GM21737 (cell line): ENCODE results near the gene HRH3.

Source experiments
- ATAC-seq: cut with Tn5 transposase; IDR thresholded peaks from one replicate; pipeline ENCODE4 v1.9.1; 2021; ENCODE audit warnings: mild to moderate bottlenecking, moderate library complexity; ENCODE audit not compliant: unreplicated experiment

HRH3 gene

DNA sequence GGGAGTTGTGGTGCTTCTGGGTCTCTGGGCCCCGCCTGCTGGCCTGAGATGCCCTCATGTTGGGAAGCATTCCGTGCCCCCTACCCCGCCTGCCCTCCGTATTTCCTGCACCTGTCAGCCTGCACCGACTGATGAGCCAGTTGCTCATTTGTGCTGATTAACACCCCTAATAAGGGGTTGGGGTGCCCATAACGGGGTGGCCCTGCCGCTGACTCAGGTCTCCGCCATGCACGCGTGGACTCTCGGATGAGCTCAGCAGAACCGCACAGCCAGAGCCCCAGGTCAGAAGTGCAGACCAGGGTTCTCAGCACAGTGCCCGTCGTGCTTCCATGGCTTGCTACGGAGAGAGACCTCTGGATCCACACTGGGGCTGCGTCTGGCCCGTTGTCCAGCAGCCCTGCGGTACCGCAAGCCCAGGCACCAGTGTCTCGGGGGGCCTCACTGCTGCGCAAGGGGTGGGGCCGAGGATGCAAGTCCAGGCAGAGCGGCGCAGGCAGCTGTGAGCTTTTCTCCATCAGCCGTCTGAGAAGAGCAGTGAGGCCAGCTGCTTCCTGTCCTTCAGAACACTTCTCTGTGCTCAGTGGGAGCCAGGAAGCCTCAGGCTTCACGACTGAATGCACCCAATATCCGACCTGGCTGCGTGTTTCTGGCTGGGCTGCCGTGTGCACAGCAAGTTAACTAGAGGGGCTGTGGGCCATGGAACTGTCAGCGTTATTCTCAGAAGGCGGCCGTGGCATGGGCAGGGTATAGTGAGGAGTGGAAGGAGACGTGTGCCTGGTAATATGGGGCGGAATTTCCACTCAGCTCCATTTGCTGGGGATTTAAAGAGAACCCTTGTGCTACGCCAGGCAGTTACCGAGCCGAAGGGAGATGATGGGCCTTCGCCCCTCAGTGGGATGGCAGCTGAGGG is 18.6 kb downstream of the HRH3 start:
- ATAC-seq: peak; percentile 66

DNA sequence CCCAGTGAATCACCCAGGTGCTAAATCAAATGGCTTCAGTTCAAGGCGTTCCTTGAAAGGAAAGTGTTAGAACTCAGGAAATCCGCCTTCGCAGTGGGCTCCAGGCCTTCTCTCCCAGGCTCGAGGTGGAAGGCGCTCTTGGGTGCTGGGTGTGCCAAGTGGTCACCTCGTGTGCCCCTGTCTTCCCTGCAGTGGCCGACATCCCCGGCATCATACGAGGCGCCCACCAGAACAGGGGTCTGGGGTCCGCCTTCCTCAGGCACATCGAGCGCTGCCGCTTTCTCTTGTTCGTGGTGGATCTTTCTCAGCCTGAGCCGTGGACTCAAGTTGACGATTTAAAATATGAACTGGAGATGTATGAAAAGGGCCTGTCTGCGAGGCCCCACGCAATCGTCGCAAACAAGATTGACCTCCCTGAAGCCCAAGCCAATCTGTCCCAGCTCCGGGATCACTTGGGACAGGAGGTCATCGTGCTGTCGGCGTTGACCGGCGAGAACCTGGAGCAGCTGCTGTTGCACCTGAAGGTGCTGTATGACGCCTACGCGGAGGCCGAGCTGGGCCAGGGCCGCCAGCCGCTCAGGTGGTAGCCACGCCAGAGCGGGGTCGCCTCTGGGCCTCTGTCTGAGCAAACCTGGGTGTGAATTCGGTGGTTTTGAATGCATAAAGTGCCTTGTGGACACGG is 19.4 kb downstream of the HRH3 start:
- no peak for ATAC-seq

DNA sequence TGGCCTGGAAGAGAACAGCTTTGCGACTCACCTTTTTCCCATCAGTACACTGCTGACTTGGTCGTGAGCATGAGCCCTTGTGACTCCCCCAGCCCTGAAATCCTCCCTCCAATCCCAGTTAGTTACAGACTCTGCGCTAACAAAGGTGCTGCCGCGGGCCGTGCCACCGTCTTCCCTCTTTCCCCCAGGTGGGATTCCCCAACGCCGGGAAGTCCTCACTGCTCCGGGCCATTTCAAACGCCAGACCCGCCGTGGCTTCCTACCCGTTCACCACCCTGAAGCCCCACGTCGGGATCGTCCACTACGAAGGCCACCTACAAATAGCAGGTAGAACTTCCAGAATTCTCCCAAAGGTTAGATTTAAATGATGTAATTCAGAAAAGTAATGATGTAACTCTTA is 21.1 kb downstream of the HRH3 start:
- ATAC-seq: no peak

DNA sequence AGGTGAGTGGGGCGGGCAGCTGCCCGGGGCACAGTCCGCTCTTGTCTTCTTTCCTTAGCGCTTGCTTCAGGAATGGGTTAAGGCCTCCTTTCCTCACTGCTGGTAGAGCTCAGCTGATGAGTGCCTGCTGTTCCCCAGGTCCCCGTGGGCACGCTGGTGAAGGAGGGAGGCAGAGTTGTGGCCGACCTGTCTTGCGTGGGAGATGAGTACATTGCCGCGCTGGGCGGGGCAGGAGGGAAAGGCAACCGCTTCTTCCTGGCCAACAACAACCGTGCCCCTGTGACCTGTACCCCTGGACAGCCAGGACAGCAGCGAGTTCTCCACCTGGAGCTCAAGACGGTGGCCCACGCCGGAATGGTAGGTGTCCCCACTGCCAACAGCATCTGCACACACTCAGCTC is 21.6 kb downstream of the HRH3 start:
- no peak for ATAC-seq

DNA sequence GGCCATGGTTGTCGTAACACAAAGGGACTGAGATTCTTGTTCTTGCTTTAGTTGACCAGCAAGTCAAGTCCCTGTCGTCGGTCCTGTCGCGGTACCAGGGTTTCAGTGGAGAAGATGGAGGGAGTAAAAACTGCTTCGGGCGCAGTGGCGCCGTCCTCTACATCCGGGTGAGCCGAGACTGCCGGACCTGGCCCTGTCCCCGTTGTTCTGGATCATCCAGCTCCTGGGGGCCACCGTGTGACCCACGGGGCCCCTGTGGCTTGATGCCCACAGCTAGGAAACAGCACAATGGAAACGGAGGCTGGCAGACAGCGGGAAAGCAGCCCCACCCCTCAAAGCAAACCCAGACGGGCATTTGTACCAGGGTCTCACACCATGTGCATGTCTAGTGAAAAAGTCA is 22.3 kb downstream of the HRH3 start:
- ATAC-seq: no peak

DNA sequence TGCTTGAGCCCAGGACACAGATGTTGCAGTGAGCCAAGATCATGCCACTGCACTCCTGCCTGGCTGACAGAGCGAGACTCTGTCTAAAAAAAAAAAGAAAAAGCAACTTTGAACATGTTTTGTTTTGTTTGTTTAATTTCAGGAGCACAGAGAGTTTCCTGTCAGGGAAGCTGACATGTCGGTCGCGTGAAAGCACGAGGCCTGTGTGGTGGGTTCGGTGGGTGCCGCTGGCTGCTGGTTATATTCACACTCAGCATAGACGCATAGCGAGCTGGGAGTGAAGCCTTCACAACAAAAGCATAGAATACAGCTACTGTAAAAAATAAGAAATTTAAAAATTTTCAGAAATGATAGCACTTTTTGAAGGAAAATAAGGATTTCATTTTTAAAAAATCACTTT is 22.8 kb downstream of the HRH3 start:
- ATAC-seq: no peak

DNA sequence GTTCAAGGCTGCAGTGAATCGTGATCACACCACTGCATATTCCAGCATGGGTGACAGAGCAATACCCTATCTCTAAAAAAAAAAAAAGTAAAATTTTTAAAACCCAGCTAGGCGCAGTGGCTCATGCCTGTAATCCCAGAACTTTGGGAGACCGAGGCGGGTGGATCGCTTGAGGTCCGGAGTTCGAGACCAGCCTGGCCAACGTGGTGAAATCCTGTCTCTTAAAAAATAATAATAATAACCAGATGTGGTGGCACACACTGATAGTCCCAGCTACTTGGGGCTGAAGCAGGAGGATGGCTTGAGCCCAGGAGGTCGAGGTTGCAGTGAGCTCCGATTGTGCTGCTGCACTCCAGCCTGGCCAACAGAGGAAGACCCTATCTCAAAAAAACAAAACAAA is 23.8 kb downstream of the HRH3 start:
- no peak for ATAC-seq

DNA sequence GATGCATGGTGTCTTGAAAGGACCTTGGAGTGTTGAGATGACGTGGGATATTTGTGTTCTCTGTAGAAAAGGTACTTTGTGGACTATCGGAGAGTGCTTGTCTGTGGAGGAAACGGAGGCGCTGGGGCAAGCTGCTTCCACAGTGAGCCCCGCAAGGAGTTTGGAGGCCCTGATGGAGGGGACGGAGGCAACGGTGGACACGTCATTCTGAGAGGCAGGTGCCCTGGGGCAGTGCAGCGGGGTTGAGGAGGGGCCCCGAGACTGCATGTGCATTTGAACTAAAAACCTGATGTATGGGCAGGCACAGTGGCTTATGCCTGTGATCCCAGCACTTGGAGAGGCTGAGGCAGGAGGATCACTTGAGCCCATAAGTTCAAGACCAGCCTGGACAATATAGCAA is 24.3 kb downstream of the HRH3 start:
- ATAC-seq: no peak

DNA sequence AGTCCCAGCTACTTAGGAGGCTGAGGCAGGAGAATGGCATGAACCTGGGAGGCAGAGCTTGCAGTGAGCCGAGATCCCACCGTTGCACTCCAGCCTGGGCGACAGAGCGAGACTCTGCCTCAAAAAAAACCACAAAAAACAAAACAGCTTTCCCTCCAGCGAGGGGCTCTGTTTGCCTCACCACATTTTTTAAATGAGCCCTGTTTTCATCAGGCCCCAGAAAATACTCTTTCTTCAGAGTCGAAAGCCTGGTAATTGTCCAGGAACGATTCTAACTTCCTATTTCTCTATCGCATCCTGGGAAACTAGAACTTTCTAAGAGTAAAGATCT is 25.0 kb downstream of the HRH3 start:
- ATAC-seq: no peak

DNA sequence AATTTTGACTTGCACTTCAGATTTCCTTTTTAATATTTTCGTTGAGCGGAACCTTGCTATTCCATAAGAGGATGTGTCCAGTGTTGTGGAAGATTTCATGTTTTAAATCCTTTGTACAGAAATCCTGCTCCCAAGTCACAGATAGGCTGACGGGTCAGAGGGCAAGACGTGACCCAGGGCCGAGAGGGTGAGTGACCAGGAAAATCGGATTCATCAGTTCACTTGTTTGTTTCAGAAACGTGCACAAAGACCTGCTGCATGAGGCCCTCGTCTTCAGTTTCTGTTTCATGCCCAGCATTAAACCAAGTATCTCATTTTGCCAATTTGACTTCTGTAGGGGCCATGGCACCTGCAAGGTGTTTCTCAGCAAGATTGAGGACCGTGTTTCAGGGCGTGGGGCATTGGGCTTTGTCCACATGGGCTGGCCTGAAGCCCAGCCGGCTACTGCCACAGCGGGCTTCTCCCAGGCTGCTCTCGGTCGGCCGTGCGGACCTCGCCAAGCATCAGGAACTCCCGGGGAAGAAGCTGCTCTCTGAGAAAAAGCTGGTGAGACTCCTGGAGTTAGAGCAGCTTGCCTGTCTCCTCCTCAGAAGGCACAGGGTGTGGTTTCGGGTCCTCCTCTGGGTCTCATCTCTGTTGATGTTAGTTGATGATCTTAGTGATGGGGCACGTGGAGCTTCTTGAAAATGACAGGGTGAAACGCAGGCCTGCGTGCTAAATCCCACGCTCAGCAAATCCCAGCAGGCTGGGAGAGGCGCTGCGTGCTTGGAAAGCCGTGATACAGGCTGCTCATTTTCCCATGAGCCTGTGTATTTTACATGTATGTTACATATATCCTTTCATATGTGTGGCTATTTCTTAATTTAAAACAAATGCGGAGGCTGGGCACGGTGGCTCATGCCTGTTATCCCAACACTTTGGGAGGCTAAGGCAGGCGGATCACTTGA is 26.7 kb downstream of the HRH3 start:
- ATAC-seq: no peak

DNA sequence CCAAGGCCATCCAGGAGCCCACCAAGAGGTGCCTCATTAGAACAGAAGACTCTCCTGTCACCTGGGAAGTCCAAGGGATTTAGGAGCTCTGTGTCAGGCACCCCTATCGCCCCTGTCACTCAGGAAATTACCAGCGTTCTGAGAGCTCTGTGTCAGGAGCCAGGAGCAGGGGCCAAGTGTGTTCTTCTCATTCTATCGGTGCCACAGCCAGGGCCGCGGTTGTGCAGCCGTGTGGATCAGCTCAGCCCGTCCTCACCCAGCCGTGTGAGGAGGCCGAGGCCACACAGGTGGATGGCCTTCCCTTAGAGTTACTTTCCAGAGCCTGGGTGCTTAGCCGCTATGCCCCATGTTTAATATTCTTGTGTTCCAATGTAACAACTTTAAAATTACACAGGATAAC is 27.4 kb downstream of the HRH3 start:
- no peak for ATAC-seq

DNA sequence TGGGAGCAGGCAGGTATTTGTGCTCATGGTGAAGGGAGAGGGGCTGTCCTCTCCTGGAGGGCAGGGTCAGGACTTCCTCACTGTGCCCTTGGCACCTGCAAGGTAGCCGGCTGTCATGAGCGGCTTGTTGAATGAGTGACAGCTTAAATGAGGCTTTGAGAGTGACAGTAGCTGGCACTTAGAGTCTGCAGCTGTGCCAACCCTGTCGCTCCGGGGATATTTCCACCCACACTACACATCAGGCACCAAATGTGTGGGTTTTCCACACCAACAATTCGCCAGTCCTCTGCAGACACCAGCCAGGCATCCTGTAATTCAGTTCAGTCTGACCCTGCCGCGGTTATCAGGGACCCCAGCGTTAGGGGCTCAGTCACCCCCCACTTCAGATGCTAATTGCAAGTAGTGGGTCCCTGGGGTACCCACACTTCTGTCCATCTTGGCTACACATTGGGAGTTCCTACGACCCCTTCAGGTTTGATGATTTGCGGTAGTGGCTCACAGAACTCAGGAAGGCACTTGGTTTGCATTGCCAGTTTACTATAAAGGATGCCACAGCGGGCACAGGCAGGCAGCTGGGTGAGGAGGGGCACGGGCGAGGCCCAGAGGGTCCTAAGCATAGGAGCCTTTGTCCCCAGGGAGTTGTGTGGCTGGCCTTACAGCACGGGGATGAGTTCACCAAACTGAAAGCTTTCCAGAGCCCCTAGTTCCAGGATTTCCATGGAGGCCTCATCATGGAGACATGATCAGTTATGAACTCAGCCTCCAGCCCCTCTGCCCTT is 28.1 kb downstream of the HRH3 start:
- no peak for ATAC-seq

DNA sequence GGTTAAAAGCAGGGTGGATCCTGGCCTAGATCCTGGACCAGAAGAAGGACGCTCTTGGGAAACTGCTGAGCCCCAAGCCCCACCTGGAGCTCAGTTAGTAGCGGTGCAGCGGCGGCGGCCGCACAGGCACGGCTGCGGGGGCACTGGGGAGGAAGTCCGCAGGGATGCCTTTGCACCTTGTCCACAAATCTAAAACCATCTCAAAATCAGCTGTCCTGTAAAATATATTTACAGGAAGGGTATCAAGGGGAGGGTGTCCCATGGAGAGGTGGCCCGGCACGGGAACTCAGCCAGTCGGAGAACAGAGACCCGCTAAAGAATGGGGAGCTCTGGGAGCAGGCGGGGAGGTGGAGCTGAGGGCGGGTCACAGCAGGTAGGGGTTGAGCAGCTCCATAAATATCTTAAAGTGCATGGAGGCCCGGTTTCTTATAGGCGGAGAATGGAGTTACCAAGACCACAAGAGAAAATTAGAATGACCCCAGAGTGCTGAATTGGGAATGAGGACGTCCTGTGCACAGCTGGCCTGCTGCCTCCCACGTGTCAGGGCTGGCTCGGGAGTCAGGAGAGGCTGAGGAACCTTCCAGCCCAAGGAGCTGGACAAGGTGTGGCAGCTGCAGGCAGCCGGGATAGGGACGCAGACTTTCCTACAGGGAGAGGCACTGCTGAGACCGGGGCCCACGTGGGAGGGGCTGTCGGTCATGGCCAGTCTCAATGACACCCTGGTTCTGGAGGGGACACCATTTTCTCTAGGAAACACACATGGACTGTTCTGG is 29.3 kb downstream of the HRH3 start:
- ATAC-seq: no peak

DNA sequence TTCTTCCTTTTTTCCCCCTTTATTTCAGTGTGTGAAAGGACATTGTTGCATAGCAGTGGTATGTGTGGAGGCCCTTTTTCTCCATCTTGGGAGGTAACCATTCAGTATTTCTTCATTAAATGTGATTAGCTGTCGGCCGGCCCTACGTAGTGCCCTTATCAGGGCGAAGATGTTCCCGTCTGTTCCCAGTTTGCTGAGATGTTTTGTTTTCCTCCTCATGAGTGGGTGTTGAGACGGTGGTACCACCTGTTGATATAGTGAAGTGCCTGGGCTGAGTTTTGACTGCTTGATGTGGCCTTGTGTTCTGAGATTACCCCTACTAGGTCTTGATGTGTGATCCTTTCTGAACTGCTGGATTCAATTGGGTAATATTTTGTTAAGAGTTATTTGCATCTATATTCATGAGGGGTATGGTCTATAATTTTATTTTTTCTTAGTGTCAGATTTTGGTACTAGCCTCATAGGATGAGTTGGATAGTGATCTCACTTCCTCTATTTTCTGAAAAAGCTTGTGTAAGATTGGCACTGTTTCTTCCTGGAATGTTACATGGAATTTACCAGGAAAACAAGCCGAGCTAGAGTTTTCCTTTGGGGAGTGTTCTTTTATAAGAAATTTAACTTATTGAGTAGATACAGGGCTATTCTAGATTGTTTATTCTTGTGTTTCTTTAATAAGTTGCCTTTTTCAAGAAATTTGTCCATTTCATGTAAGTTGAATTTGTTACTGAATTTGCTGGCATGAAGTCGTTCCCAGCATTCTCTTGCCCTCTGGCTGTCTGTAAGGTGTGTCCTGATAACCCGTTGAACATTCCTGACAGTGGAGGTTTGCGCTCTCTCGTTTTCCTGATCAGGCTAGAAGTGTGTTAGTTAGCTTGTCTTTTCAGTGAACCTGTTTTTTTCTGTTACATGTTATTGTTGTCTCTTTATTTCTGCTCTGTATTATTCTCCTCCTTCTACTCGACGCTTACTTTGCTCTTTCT is 32.9 kb downstream of the HRH3 start:
- ATAC-seq: no peak

DNA sequence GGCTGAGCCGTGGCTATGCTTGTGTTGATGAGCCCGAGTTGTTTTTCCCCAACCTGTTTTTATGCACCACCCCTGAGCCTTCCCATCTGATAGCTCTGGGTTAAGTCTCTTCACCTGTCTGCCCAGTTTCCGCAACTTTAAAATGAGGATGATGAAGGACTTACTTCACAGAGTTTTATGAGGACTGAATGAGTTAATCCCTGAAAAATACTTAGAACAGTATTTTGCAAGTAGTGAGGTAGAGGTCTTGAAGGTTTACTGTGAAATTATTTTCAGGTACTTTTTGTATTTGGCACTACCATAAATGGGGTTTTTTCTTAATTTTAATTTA is 34.0 kb downstream of the HRH3 start:
- no peak for ATAC-seq

DNA sequence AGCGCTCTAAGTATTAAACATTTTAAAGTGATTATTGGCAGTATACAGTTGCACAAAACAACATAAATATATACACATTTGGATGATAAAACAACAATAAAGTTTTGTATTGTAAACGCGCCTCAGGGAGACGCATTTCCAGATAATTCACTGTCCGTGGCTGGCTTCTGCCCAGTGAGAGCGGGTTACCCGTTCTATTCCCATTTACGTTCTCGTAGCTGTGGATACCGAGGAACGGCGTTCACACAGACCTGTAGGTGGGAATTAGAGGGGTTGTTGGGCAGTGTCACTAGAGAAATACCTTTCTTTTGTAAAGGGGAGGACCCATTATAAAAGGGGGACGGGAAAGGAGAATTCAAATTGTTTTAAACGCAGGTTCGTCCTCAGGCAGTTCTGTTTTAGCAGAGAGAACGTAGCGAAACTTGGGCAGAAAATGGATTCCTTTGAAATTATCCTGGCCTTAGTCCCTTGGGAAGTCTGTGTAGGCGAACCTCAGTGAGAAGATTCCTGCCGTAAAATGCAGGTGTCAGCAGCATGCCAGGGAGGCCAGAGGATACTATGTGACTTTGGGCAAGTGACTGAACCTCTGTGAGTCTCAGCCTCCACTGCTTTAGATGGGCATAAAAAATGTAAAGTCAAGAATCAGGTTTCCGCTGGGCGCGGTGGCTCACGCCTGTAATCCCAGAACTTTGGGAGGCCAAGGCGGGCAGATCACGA is 36.5 kb downstream of the HRH3 start:
- no peak for ATAC-seq

DNA sequence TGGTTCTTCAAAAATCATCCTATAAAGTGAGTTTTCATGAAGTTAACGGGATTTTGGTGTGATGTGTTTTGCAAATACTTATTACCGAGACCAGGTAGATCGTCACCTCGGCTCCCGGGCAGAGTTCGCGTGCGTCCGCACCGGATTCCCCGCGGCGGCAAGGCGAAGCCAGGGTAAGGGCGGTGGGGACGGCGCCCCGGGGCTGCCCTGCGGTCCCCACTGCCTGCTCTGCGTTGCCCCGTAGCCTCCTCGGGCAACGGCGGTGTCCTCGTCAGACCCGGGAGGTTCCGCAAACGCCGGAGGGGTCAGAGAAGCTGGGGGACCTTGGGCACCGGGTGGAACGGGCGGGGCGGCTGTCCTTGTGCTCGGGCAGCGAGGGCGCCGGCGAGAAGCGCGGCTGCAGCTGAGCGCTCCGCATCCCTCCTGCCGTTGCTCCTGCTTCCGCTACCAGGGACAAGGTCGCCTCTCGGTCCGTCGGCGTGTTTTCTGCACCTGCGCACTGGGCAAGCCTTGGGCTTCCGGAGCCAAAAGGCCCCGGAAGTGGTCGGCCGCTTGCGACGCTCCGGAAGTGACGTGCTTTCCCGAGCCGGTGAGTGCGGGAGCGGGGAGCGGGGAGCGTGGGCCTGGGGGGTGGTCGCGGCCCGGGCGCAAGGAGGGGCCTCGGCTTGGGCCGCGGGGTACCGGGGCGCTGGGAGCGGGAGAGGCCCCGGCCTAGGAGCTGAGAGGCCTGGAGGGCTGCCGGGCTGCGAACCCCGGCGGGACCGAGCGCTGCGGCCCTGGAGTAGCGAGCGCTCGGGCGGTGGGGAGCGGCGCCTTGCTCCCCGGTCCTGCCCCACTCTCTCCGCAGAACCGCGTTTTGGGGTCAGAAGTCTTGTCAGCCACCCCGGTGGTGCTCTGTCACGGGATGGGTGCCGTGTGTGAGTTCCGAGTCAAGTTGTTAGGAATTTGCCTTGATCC is 37.3 kb downstream of the HRH3 start, which contains the start of gene MTG2:
TSS of gene MTG2 (plus strand) at position 560 of the 957 bp plus-strand sequence. CDS start 10,393 bp downstream, outside the sequence.
- peak; percentile 86 for ATAC-seq
